Pancreas (tissue), 10 donors: ENCODE results near the gene BACH2. TPM values are rescaled to one million over a fixed set of nuclear protein-coding genes. Genes with fewer than 3 reads are reported as not detected.

ENCODE experiments used
- ATAC-seq, 4 donors: fragments of 200-7000 bp; cut with Tn5 transposase; one replicate each; pipeline versions ENCODE4 v1.8.0 to v1.9.1; 2020; ENCODE audit warnings: mild to moderate bottlenecking in 4 of 4, moderate library complexity in 4 of 4
- DNase-seq, 6 donors: peaks; one replicate each; pipeline ENCODE4 v3.0.0-alpha.2; 2020
- FAIRE-seq: peaks from 2 replicates; lab custom pipeline; 2012; peaks lifted over from hg19 to GRCh38; lab: Jason Lieb, UNC
- H3K27ac ChIP-seq, 4 donors: fragments of 200-600 bp; sonication (generic); 1 replicate in 3 of 4; 2 replicates in 1 of 4; pipeline versions ENCODE4 v1.5.0 to v1.8.0; 2020
- H3K27me3 ChIP-seq, 4 donors: fragments of 200-600 bp; one replicate each; pipeline ENCODE4 v1.8.0; 2021
- H3K36me3 ChIP-seq, 3 donors: fragments of 200-600 bp; sonication (generic) in 1 of 3; one replicate each; pipeline versions ENCODE4 v1.5.0 to v1.8.0; 2020 to 2021
- H3K4me1 ChIP-seq, 3 donors: fragments of 200-600 bp; one replicate each; pipeline ENCODE4 v1.8.0; 2021
- H3K4me3 ChIP-seq, 4 donors: fragments of 200-600 bp; sonication (generic) in 2 of 4; one replicate each; pipeline versions ENCODE4 v1.5.0 to v1.8.0; 2020 to 2021
- H3K9me3 ChIP-seq, 4 donors: fragments of 200-600 bp; one replicate each; pipeline ENCODE4 v1.8.0; 2021
- WGBS, 2 donors: extraction: QIAGEN DNeasy Blood & Tissue Kit; methylation state at CpG; one replicate each; pipeline ENCODE4 v1.1.7; 2013; 5-methylcytosine and 5-hydroxymethylcytosine counted together
- intact Hi-C, 3 donors: fragments of 100-400 bp; cut with DNase I; formaldehyde crosslinking; loops; one replicate each; pipeline versions ENCODE4 v1.11.1 to v1.14.2; 2022
- polyA plus RNA-seq, 2 donors: library from polyadenylated mRNA; stranded (reverse); fragments of 200-250 nt; gene quantifications; one replicate each; pipeline ENCODE4 v1.2.3, GENCODE V29; 2013
- total RNA-seq, 6 donors: library from RNA; stranded (reverse); fragmentation: NEBNext Ultra II Directional in 4 of 6; extraction: Animal tissue kit (Norgen Biotek cat#: 25700) in 4 of 6; gene quantifications; one replicate each; pipeline versions ENCODE4 v1.2.1 to v1.2.4, GENCODE V29; 2021 to 2023
- TF ChIP-seq, protein P1 (sequence below), 4 donors: fragments of 200-600 bp; sonication (generic) in 3 of 4; IDR thresholded peaks; one replicate each; pipeline versions ENCODE4 v1.5.0 to v1.8.0; 2021; ENCODE audit warnings: antibody characterized with exemption in 4 of 4
- donor health status: healthy with polysubstance abuse.
- donor health status: DM: no; HTN: no; CAD: no; lungs with moderate emphysema.
- donor health status: DM: no; HTN: no; CAD: no.
- donor health status: control.
- donor health status: control.
- donor health status: Bipolar disorder and iron deficiency.
- donor health status: DM: yes; HTN: yes; CAD: no.
- donor health status: DM: no; HTN: no; CAD: no.
- donor health status: DM: no; HTN: no; CAD: no.
- donor health status: DM: yes; HTN: yes; CAD: no.

Gene BACH2
- total and polyA plus RNA-seq, 8 donors: 0.61 to 8.0 (median 4.9) TPM

DNA sequence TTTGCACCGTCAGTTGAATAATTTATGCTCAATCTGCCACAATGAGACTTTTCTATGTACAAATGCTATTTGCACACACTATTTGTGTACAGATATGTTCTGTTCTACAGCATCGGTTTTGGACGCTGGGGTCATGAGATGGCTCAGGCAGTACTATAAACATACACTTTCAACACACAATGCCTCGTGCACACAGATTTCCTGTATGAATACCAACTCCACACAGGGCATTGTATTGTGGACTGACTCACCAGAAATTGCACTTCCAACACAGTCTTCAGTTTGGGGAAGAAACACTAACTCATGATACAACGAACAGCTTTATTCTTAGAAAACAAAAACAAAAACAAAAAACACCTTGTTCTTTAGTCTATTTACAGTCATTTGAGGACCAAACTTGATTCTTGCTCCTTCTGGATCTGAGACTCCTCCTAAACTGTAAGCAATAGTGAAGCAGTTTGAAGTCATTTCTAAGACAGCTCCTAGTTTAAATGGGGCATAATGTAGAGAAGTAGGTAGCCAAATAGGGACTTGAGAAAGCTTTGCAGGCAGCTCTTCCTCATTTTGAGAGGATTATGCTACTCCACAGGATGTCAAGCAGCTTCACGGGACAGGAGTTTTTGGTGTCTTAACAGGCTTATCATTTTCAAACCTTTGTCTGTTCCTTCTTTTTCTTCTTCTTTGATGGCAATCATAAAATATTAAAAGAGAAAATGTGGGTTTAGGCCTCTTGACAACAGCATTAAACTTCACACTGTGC is 368.7 kb downstream of the BACH2 start:
- WGBS, 2 donors: 60 to 68% methylated on average over 6 of the region's 6 CpGs
- intact Hi-C loops: no loop called here
- H3K27ac ChIP-seq: no peak overlapping the region
- ATAC-seq (no peak), FAIRE-seq (no peak), DNase-seq (no peak)
- H3K9me3 ChIP-seq: no peaks in the 10 kb centered on the region
- no peaks in the 10 kb centered on the region for H3K27me3 ChIP-seq
- H3K4me3 ChIP-seq: no peak overlapping the region
- peaks cover 0 to 3% (median 0%) of the 10 kb centered on the region in 3 donors for H3K4me1 ChIP-seq
- TF ChIP-seq, protein P1, sequence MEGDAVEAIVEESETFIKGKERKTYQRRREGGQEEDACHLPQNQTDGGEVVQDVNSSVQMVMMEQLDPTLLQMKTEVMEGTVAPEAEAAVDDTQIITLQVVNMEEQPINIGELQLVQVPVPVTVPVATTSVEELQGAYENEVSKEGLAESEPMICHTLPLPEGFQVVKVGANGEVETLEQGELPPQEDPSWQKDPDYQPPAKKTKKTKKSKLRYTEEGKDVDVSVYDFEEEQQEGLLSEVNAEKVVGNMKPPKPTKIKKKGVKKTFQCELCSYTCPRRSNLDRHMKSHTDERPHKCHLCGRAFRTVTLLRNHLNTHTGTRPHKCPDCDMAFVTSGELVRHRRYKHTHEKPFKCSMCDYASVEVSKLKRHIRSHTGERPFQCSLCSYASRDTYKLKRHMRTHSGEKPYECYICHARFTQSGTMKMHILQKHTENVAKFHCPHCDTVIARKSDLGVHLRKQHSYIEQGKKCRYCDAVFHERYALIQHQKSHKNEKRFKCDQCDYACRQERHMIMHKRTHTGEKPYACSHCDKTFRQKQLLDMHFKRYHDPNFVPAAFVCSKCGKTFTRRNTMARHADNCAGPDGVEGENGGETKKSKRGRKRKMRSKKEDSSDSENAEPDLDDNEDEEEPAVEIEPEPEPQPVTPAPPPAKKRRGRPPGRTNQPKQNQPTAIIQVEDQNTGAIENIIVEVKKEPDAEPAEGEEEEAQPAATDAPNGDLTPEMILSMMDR (IDR thresholded peaks at IDR 0.05): no peak
- peaks cover 0 to 5% (median 0%) of the 10 kb centered on the region in 3 donors for H3K36me3 ChIP-seq

DNA sequence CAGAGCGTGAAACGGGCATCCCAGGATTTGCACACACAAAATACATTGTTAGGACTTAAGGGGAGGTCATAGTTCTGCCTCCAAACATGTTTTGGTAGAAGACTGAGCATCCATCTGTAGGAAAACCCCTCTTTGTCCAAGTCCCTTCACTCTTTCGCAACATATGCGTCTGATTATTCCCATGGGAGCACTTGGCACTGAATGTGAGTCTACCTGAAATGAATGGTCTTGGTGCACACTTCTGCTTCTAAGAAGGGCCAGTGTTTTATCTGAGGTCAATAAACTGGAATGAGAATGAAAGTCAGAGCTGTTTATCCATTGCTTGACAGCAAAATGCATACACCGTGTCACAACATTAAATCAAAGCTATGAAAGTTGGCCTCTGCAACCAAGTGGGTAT is 369.4 kb downstream of the BACH2 start:
- 90 to 91% methylated on average over 5 of the region's 5 CpGs for WGBS, 2 donors
- H3K9me3 ChIP-seq: no peaks in the 10 kb centered on the region
- H3K4me1 ChIP-seq: peaks cover 0 to 3% (median 0%) of the 10 kb centered on the region in 3 donors
- no peak for DNase-seq
- TF ChIP-seq, protein P1 (IDR thresholded peaks at IDR 0.05): no peak
- intact Hi-C loops: no loop called here
- ATAC-seq: no peak
- peaks cover 0 to 3% (median 0%) of the 10 kb centered on the region in 3 donors for H3K36me3 ChIP-seq
- H3K4me3 ChIP-seq: no peak overlapping the region
- no peak for FAIRE-seq
- no peak overlapping the region for H3K27ac ChIP-seq
- no peaks in the 10 kb centered on the region for H3K27me3 ChIP-seq

DNA sequence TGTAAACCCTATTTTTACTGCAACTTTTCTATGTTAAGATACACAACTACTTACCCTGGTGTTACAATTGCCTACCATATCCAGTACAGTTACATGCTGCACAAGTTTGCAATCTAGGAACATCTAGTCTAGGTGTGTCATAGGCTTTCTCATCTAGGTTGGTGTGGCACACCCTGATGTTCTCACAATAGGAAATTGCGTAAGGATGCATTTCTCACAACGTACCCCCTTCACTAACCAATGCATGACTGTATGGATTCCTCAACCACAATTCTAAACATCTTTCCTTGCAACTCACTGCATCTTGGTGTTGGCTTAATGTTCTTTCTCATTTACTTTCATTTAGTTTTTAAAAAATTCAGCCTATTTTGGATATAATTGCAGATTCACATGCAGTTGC is 370.8 kb downstream of the BACH2 start:
- no peaks in the 10 kb centered on the region for H3K36me3 ChIP-seq
- no peaks in the 10 kb centered on the region for H3K9me3 ChIP-seq
- TF ChIP-seq, protein P1 (IDR thresholded peaks at IDR 0.05): no peak
- 66 to 87% methylated on average over 2 of the region's 2 CpGs for WGBS, 2 donors
- FAIRE-seq (no peak), ATAC-seq (no peak), DNase-seq (no peak)
- intact Hi-C loops: no loop called here
- H3K27me3 ChIP-seq: no peaks in the 10 kb centered on the region
- H3K4me3 ChIP-seq: no peak overlapping the region
- H3K4me1 ChIP-seq: peaks cover 0 to 3% (median 0%) of the 10 kb centered on the region in 3 donors
- H3K27ac ChIP-seq: no peak overlapping the region

DNA sequence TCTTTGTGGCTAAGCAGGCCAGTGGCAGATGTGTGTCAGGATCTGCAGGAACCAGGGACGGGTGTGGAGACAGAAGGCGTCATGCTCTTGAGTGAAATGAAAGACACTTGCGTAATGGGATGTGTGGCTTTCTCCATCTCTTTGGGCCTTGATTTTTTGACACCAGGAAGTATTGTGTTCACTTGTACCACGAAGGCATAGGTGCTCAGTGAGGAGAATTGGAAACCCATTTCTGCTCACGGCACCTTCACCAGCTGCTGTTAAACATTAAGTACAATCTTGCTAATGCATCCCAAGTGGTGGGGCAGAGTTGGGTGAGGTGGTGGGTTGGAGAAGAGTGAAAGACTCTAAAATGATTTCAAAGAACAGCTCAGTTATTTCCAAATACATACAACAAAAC is 372.4 kb downstream of the BACH2 start:
- no peaks in the 10 kb centered on the region for H3K27me3 ChIP-seq
- 57 to 65% methylated on average over 5 of the region's 5 CpGs for WGBS, 2 donors
- DNase-seq (no peak), ATAC-seq (no peak), FAIRE-seq (no peak)
- H3K36me3 ChIP-seq: no peaks in the 10 kb centered on the region
- TF ChIP-seq, protein P1 (IDR thresholded peaks at IDR 0.05): no peak
- H3K4me1 ChIP-seq: no peaks in the 10 kb centered on the region
- no peak overlapping the region for H3K27ac ChIP-seq
- intact Hi-C loops: no loop called here
- no peaks in the 10 kb centered on the region for H3K9me3 ChIP-seq
- H3K4me3 ChIP-seq: no peak overlapping the region

DNA sequence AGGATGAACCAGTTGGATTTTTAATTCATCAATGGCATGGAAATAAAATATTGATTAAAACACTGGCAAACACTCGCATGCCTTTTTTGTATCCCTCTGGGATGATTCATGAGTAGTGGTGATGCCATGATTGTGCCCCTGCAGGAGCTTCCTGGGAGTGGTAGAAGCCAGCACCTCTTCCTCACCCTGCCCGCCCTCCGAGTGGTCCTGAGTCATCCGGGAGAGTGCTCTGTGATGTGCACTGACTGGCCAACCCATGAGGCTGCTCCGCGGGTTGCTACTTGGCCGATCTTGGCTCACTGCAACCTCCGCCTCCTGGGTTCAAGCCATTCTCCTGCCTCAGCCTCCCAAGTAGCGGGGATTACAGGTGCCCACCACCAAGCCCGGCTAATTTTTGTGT is 375.0 kb downstream of the BACH2 start:
- no peaks in the 10 kb centered on the region for H3K27me3 ChIP-seq
- H3K27ac ChIP-seq: no peak overlapping the region
- TF ChIP-seq, protein P1 (IDR thresholded peaks at IDR 0.05): no peak
- H3K9me3 ChIP-seq: no peaks in the 10 kb centered on the region
- ATAC-seq: no peak
- intact Hi-C loops: no loop called here
- no peak overlapping the region for H3K4me3 ChIP-seq
- H3K36me3 ChIP-seq: no peaks in the 10 kb centered on the region
- 81 to 85% methylated on average over 10 of the region's 10 CpGs for WGBS, 2 donors
- H3K4me1 ChIP-seq: no peaks in the 10 kb centered on the region
- FAIRE-seq: no peak
- no peak for DNase-seq
